GM19023 (cell line): ENCODE data around the gene ADAMTS4.

Experiments
- ATAC-seq: cut with Tn5 transposase; IDR thresholded peaks from one replicate; pipeline ENCODE4 v1.9.1; 2021; ENCODE audit warnings: mild to moderate bottlenecking, moderate library complexity; ENCODE audit not compliant: unreplicated experiment

The ADAMTS4 gene

GRCh38 chr1:161158316-161159010 is 40.4 kb downstream of the ADAMTS4 start:
- ATAC-seq = no peak

DNA sequence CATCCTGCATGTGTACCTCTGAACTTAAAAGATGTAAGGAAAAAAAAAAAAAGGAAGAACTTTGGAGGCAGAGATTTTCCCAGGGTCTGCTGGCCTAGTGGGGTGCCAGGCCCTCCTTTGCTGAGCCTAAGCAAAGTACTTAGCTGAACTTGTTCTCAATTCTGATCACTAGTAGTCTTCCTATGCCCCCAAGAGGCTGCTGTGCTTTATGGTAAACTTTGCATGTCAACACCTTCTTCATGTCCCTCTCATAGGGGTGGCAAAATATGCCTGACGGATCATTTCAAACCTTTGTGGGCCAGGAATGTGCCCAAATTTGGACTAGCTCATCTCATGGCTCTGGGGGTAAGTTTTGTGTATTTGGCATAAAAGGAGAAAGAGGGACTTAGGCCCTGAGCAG is 41.0 kb downstream of the ADAMTS4 start:
- ATAC-seq = no peak

DNA sequence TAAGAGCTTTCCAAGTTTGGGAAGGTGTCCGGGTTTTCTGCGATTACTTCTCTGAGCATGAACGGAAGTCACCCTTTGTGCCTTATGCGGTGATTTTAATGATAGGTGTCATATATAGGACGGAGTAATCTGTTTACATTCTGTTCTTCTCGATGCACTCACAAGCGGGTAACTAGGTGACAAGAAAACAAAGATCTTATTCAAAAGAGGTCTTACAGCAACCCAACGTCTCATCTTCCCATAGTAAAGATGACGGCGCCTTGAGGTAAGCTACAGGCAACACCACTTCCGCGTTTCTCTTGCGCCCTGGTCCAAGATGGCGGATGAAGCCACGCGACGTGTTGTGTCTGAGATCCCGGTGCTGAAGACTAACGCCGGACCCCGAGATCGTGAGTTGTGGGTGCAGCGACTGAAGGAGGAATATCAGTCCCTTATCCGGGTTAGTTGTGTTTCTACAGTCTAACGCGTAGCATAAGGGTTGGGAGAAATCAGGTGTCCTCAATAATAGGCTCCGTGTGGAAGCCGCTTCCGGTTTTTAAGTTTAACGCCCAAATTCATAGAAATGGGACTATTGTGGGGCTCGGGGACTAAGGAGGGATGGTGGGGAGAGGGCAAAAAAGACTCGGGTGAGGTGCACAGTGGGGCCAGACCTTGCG is 45.0 kb downstream of the ADAMTS4 start, which contains the start of gene UFC1:
UFC1 (plus strand) TSS at position 297 of the 656 bp plus-strand sequence; CDS start at position 317, 20 bp downstream.
- ATAC-seq = peak; percentile 94

DNA sequence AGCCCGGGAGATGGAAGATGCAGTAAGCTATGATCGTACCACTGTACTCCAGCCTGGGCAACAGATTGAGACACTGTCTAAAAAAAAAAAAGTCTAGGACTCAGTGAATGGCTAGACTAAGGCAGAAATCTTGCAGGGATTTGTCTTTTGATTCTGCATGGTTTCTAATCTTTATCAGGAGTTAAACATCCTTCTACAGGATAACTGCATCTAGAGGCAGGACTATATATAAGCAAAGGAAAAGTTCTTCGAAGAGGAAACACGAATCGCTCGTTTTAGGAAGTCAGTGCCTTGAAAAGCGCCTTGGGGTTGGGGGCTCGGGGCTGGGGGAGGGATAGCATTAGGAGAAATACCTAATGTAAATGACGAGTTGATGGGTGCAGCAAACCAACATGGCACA is 45.7 kb downstream of the ADAMTS4 start:
- ATAC-seq = no peak

DNA sequence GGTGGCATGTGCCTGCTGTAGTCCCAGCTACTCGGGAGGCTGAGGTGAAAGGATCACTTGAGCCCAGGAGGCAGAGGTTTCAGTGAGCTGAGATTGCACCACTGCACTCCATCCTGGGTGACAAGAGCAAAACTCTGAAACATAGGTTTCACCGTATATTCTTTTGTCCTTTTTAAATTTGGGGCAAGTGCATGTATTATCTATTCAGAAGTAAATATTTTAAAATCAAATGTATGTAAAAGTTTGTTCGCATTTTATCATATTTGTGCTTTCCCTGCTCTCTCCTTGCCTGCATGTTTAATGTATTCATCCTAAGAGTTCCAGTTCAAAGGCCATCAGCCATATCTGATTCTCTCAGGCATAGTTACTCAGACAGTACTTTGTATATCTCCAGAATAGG is 53.0 kb downstream of the ADAMTS4 start:
- ATAC-seq = no peak

- ATAC-seq = no peak
These were observed 58.0 kb downstream of the ADAMTS4 start for GRCh38 chr1:161140755-161141400.

- ATAC-seq = no peak
These were observed 59.1 kb downstream of the ADAMTS4 start for GRCh38 chr1:161139766-161140165.

DNA sequence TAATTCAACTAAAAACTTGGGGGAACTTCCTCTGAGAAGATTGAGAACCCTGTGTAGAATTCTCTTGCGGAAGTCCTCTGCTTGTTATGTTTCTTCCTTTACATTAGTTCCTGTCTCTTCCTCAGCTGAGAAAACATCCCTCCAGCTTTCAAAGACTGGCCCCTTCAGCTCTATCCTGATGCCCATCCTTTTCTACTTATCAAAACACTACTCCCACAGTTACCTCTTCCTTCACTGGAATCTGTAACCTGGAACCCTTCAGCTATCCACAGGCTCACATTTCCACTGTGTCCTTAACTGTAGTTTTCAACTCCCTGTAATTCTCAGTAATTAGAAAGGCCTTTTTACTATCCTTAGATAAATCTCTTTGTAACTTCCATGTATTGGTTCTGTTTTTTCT is 60.4 kb downstream of the ADAMTS4 start:
- ATAC-seq = no peak

GRCh38 chr1:161137881-161138280 is 61.0 kb downstream of the ADAMTS4 start:
- no peak for ATAC-seq
